Naive thymus-derived CD4-positive, alpha-beta T cell (primary cell): ENCODE data around the gene IFIH1. TPM values are rescaled to one million over a fixed set of nuclear protein-coding genes. Genes with fewer than 3 reads are reported as not detected.
A peak's percentile ranks its signal among the peaks of the same experiment; 100 is the strongest.

Experiments
- ATAC-seq: fragments of 150-1000 bp; cut with Tn5 transposase; 2 replicates; pipeline ENCODE4 v1.10.0; 2021; ENCODE audit warnings: mild to moderate bottlenecking, moderate library complexity
- CTCF ChIA-PET: fragments of 350-600 bp; sonication (Branson Sonifier 250); formaldehyde crosslinking; loops from one replicate; lab custom pipeline; 2021; ENCODE audit warnings: antibody characterized with exemption; lab: Charles Lee
- POLR2A ChIA-PET: fragments of 350-600 bp; sonication (Branson Sonifier 250); formaldehyde crosslinking; loops from one replicate; lab custom pipeline; 2021; ENCODE audit warnings: antibody characterized with exemption, inconsistent platforms; lab: Charles Lee
- DNase-seq, 9 donors: peaks; one replicate each; pipeline versions ENCODE4 v3.0.0 to v3.0.0-alpha.2; 2020 to 2022; ENCODE audit warnings: mixed read lengths in 1 of 9
- H3K27ac ChIP-seq: one replicate; pipeline ENCODE4 v1.7.0; 2013; ENCODE audit warnings: mild to moderate bottlenecking, low read depth, low read length, moderate library complexity
- H3K27me3 ChIP-seq, 2 donors: one replicate each; pipeline ENCODE4 v1.7.0; 2013; ENCODE audit warnings: low read length in 2 of 2, mild to moderate bottlenecking in 2 of 2, moderate library complexity in 2 of 2; ENCODE audit not compliant: control insufficient read depth in 2 of 2, insufficient read depth in 2 of 2
- H3K36me3 ChIP-seq, 3 experiments: 1 replicate in 2 of 3; 2 replicates in 1 of 3; pipeline ENCODE4 v1.7.0; 2013; ENCODE audit warnings: low read length in 3 of 3, mild to moderate bottlenecking in 3 of 3, moderate library complexity in 1 of 3; ENCODE audit not compliant: insufficient read depth in 3 of 3, control insufficient read depth in 2 of 3
- H3K4me1 ChIP-seq, 2 donors: one replicate each; pipeline ENCODE4 v1.7.0; 2013; ENCODE audit warnings: low read length in 2 of 2, mild to moderate bottlenecking in 2 of 2, moderate library complexity in 1 of 2; ENCODE audit not compliant: control insufficient read depth in 2 of 2, insufficient read depth in 2 of 2
- H3K4me3 ChIP-seq: 2 replicates; pipeline ENCODE4 v1.7.0; 2013; ENCODE audit warnings: mild to moderate bottlenecking, low read length
- H3K9me3 ChIP-seq, 3 experiments: 1 replicate in 2 of 3; 2 replicates in 1 of 3; pipeline ENCODE4 v1.7.0; 2013; ENCODE audit warnings: low read length in 3 of 3; ENCODE audit not compliant: control insufficient read depth in 2 of 3
- H3K27ac Mint-ChIP-seq, 9 donors: one replicate each; pipeline ENCODE4 v1.8.0; 2020 to 2022; ENCODE audit warnings: mixed read lengths in 9 of 9, mild to moderate bottlenecking in 8 of 9, moderate library complexity in 5 of 9, inconsistent platforms in 2 of 9
- H3K27me3 Mint-ChIP-seq, 5 donors: one replicate each; pipeline ENCODE4 v1.8.0; 2021 to 2022; ENCODE audit warnings: mixed read lengths in 5 of 5, mild to moderate bottlenecking in 1 of 5
- H3K36me3 Mint-ChIP-seq, 5 donors: one replicate each; pipeline ENCODE4 v1.8.0; 2020 to 2022; ENCODE audit warnings: mixed read lengths in 5 of 5, mild to moderate bottlenecking in 3 of 5, inconsistent platforms in 1 of 5
- H3K4me1 Mint-ChIP-seq, 7 donors: one replicate each; pipeline ENCODE4 v1.8.0; 2020 to 2022; ENCODE audit warnings: mixed read lengths in 7 of 7, mild to moderate bottlenecking in 3 of 7, inconsistent platforms in 1 of 7
- H3K4me3 Mint-ChIP-seq, 10 donors: one replicate each; pipeline ENCODE4 v1.8.0; 2020 to 2022; ENCODE audit warnings: mild to moderate bottlenecking in 10 of 10, mixed read lengths in 10 of 10, moderate library complexity in 6 of 10, inconsistent platforms in 2 of 10
- H3K9me3 Mint-ChIP-seq, 11 donors: one replicate each; pipeline ENCODE4 v1.8.0; 2020 to 2022; ENCODE audit warnings: mixed read lengths in 11 of 11, mild to moderate bottlenecking in 4 of 11, inconsistent platforms in 1 of 11, moderate library complexity in 1 of 11
- intact Hi-C, 2 donors: fragments of 100-400 bp; cut with micrococcal nuclease; formaldehyde crosslinking; loops; one replicate each; pipeline ENCODE4 v1.15.1; 2023
- polyA plus RNA-seq, 2 donors: library from polyadenylated mRNA; unstranded; fragments of 300-500 nt; fragmentation: Illumina TruSeq; gene quantifications; one replicate each; pipeline ENCODE4 v1.2.3, GENCODE V29; 2021
- total RNA-seq, 6 experiments: library from RNA in 5 of 6; stranded (reverse) in 5 of 6; gene quantifications; 1 replicate in 5 of 6; 2 replicates in 1 of 6; pipeline ENCODE4 v1.2.3 and lab custom pipeline; 2021 to 2026

The IFIH1 gene
- total and polyA plus RNA-seq, 7 experiments from 2014 or later = 14.5 to 77.9 (median 23.1) TPM

- Histone ChIP-seq H3K27ac (no peak overlapping the region), H3K36me3 (peaks cover 0 to 5% (median 3%) of the 10 kb centered on the region in 3 experiments), H3K9me3 (no peaks in the 10 kb centered on the region), H3K4me3 (no peak overlapping the region), H3K27me3 (no peaks in the 10 kb centered on the region), H3K4me1 (peaks cover 0 to 5% of the 10 kb centered on the region in 2 donors)
- peak; percentile 27 for ATAC-seq
- Mint-ChIP-seq H3K4me1 (peaks cover 7 to 50% (median 43%) of the 10 kb centered on the region in 7 donors), H3K36me3 (peaks cover 5 to 38% (median 26%) of the 10 kb centered on the region in 5 donors), H3K27ac (peak overlapping the region in 2 of 9 donors; percentile 24 to 28), H3K9me3 (no peaks in the 10 kb centered on the region), H3K27me3 (no peaks in the 10 kb centered on the region), H3K4me3 (no peak overlapping the region)
- intact Hi-C loops = no loop called here
- ChIA-PET CTCF (no interaction called here), POLR2A (interaction anchor here (2.3 kb wide), 1 partner anchor 10 kb away, joined by 12 read pairs; the partner anchor contains the start of gene IFIH1)
- DNase-seq = no peak
Observed at GRCh38 chr2:162308747-162309503, 9.6 kb downstream of the IFIH1 start.

GRCh38 chr2:162305901-162306300 is 12.6 kb downstream of the IFIH1 start:
- ATAC-seq = no peak
- H3K36me3 ChIP-seq = peaks cover 0 to 5% (median 3%) of the 10 kb centered on the region in 3 experiments
- peaks cover 5 to 39% (median 23%) of the 10 kb centered on the region in 5 donors for H3K36me3 Mint-ChIP-seq
- no peak for DNase-seq
- H3K4me1 Mint-ChIP-seq = peaks cover 2 to 28% (median 15%) of the 10 kb centered on the region in 7 donors
- intact Hi-C loops = no loop called here
- H3K27me3 Mint-ChIP-seq = no peaks in the 10 kb centered on the region
- no peaks in the 10 kb centered on the region for H3K9me3 ChIP-seq
- ChIA-PET POLR2A (no interaction called here), CTCF (no interaction called here)
- H3K27ac Mint-ChIP-seq = peak overlapping the region in 1 of 9 donors; percentile 13
- no peaks in the 10 kb centered on the region for H3K9me3 Mint-ChIP-seq
- H3K27me3 ChIP-seq = no peaks in the 10 kb centered on the region
- no peak overlapping the region for H3K4me3 ChIP-seq
- H3K4me1 ChIP-seq = peaks cover 0 to 4% of the 10 kb centered on the region in 2 donors
- H3K4me3 Mint-ChIP-seq = no peak overlapping the region
- no peak overlapping the region for H3K27ac ChIP-seq

- H3K27me3 Mint-ChIP-seq = no peaks in the 10 kb centered on the region
- H3K4me1 Mint-ChIP-seq = peaks cover 0 to 7% (median 0%) of the 10 kb centered on the region in 7 donors
- peaks cover 0 to 5% of the 10 kb centered on the region in 2 donors for H3K4me1 ChIP-seq
- ATAC-seq = no peak
- H3K27ac ChIP-seq = no peak overlapping the region
- peaks cover 0 to 11% (median 7%) of the 10 kb centered on the region in 5 donors for H3K36me3 Mint-ChIP-seq
- DNase-seq = no peak
- no peaks in the 10 kb centered on the region for H3K36me3 ChIP-seq
- H3K4me3 ChIP-seq = no peak overlapping the region
- H3K9me3 ChIP-seq = no peaks in the 10 kb centered on the region
- H3K4me3 Mint-ChIP-seq = no peak overlapping the region
- no peaks in the 10 kb centered on the region for H3K27me3 ChIP-seq
- intact Hi-C loops = loop anchor here (1.0 to 5.0 kb wide), 4 partner anchors 15 to 310 kb away; partner anchors contain the start of gene IFIH1 (in 1 of the 2)
- H3K27ac Mint-ChIP-seq = peak overlapping the region in 1 of 9 donors; percentile 43
- CTCF ChIA-PET = interaction anchor here (0.6 to 3.5 kb wide), 4 partner anchors 23 to 971 kb away, joined by 3 to 16 read pairs (median 5); no protein-coding TSS in a partner anchor
- H3K9me3 Mint-ChIP-seq = no peaks in the 10 kb centered on the region
- POLR2A ChIA-PET = interaction anchor here (0.7 kb wide), 1 partner anchor 344 kb away, joined by 3 read pairs; no protein-coding TSS in a partner anchor
Observed at GRCh38 chr2:162301877-162302276, 16.6 kb downstream of the IFIH1 start.

GRCh38 chr2:162301151-162301804 is 17.2 kb downstream of the IFIH1 start:
- Histone ChIP-seq H3K27me3 (no peaks in the 10 kb centered on the region), H3K4me3 (no peak overlapping the region), H3K9me3 (no peaks in the 10 kb centered on the region), H3K36me3 (no peaks in the 10 kb centered on the region), H3K4me1 (peaks cover 0 to 5% of the 10 kb centered on the region in 2 donors), H3K27ac (no peak overlapping the region)
- Mint-ChIP-seq H3K27me3 (no peaks in the 10 kb centered on the region), H3K27ac (peak overlapping the region in 1 of 9 donors; percentile 43), H3K36me3 (peaks cover 0 to 8% (median 3%) of the 10 kb centered on the region in 5 donors), H3K9me3 (no peaks in the 10 kb centered on the region), H3K4me1 (peaks cover 0 to 7% (median 0%) of the 10 kb centered on the region in 7 donors), H3K4me3 (no peak overlapping the region)
- peak; percentile 91 for ATAC-seq
- ChIA-PET POLR2A (no interaction called here), CTCF (interaction anchor here (0.6 to 3.5 kb wide), 10 partner anchors 18 to 970 kb away, joined by 3 to 16 read pairs (median 4); partner anchors contain the start of genes GCA and IFIH1)
- intact Hi-C loops = loop anchor here (1.0 to 5.0 kb wide), 4 partner anchors 16 to 309 kb away; partner anchors contain the start of gene IFIH1 (in 1 of the 2)
- DNase-seq = peak in 8 of 9 donors; percentile 26 to 57 (median 53)

- peaks cover 0 to 10% (median 0%) of the 10 kb centered on the region in 7 donors for H3K4me1 Mint-ChIP-seq
- no peaks in the 10 kb centered on the region for H3K9me3 Mint-ChIP-seq
- ChIA-PET POLR2A (interaction anchor here (0.8 kb wide), 1 partner anchor 18 kb away, joined by 3 read pairs; the partner anchor contains the start of gene IFIH1), CTCF (interaction anchor here (0.8 to 3.5 kb wide), 6 partner anchors 19 to 352 kb away, joined by 3 to 16 read pairs (median 4); partner anchors contain the start of genes GCA and IFIH1)
- H3K4me3 Mint-ChIP-seq = no peak overlapping the region
- Histone ChIP-seq H3K4me3 (no peak overlapping the region), H3K36me3 (no peaks in the 10 kb centered on the region), H3K4me1 (peaks cover 0 to 5% of the 10 kb centered on the region in 2 donors), H3K27ac (no peak overlapping the region), H3K9me3 (no peaks in the 10 kb centered on the region), H3K27me3 (no peaks in the 10 kb centered on the region)
- DNase-seq = no peak
- no peak overlapping the region for H3K27ac Mint-ChIP-seq
- peaks cover 0 to 8% (median 5%) of the 10 kb centered on the region in 5 donors for H3K36me3 Mint-ChIP-seq
- intact Hi-C loops = loop anchor here (2.0 to 5.0 kb wide), 2 partner anchors 17 to 308 kb away; no protein-coding TSS in a partner anchor
- no peaks in the 10 kb centered on the region for H3K27me3 Mint-ChIP-seq
- ATAC-seq = no peak
Observed at GRCh38 chr2:162300266-162300665, 18.2 kb downstream of the IFIH1 start.
